OCI-LY7 (cell line): ENCODE data around the gene ITGB7. TPM values are rescaled to one million over a fixed set of nuclear protein-coding genes. Genes with fewer than 3 reads are reported as not detected.

Source experiments
- BruUV-seq: library from RNA; stranded (reverse); fragments of 400-500 nt; replicated peaks from 2 replicates; lab custom pipeline; 2021; lab: Mats Ljungman, UMichigan
- CTCF ChIA-PET: fragments of 300-600 bp; sonication (Branson Sonifier 250); formaldehyde crosslinking; loops from one replicate; lab custom pipeline; 2022; ENCODE audit warnings: antibody characterized with exemption; ENCODE audit not compliant: unreplicated experiment; lab: Charles Lee
- POLR2A ChIA-PET: fragments of 300-600 bp; sonication (Branson Sonifier 250); formaldehyde crosslinking; loops from one replicate; lab custom pipeline; 2022; ENCODE audit warnings: antibody characterized with exemption; lab: Charles Lee
- DNase-seq: peaks from one replicate; pipeline ENCODE4 v3.0.0-alpha.2; 2015; ENCODE audit warnings: low spot score
- H2AFZ ChIP-seq: fragments of 200-600 bp; sonication (generic), shearing (Covaris generic); 2 replicates; pipeline ENCODE4 v1.6.1; 2014; ENCODE audit warnings: mild to moderate bottlenecking, antibody characterized with exemption, low read length, moderate library complexity
- H3K27ac ChIP-seq: fragments of 200-600 bp; sonication (generic); 2 replicates; pipeline ENCODE4 v1.5.1; 2014; ENCODE audit warnings: mixed run types, low read depth, mild to moderate bottlenecking, moderate library complexity, low read length, inconsistent platforms; ENCODE audit not compliant: poor library complexity, severe bottlenecking
- H3K36me3 ChIP-seq: fragments of 200-600 bp; sonication (generic); 2 replicates; pipeline ENCODE4 v1.6.1; 2014; ENCODE audit warnings: mild to moderate bottlenecking, antibody characterized with exemption, low read length, moderate library complexity, mixed read lengths; ENCODE audit not compliant: insufficient read depth
- H3K4me1 ChIP-seq: fragments of 200-600 bp; sonication (generic); 2 replicates; pipeline ENCODE4 v1.5.1; 2014; ENCODE audit warnings: mild to moderate bottlenecking, low read length; ENCODE audit not compliant: insufficient read depth, poor library complexity, severe bottlenecking
- H3K4me2 ChIP-seq: fragments of 200-600 bp; sonication (generic); 2 replicates; pipeline ENCODE4 v1.6.1; 2014; ENCODE audit warnings: mild to moderate bottlenecking, low read length
- H3K4me3 ChIP-seq: fragments of 200-600 bp; sonication (generic); 2 replicates; pipeline ENCODE4 v1.5.1; 2014; ENCODE audit warnings: mild to moderate bottlenecking, low read depth, low read length; ENCODE audit not compliant: poor library complexity, severe bottlenecking
- H3K79me2 ChIP-seq: fragments of 200-600 bp; sonication (generic); 2 replicates; pipeline ENCODE4 v1.6.1; 2016; ENCODE audit warnings: low read depth, mild to moderate bottlenecking, low read length, moderate library complexity, mixed read lengths; ENCODE audit not compliant: insufficient read depth
- H3K9me2 ChIP-seq: fragments of 200-600 bp; sonication (generic); 2 replicates; pipeline ENCODE4 v1.6.1; 2016; ENCODE audit warnings: mild to moderate bottlenecking, low read length, mixed read lengths; ENCODE audit not compliant: insufficient read depth
- H3K9me3 ChIP-seq: fragments of 200-600 bp; sonication (generic); 2 replicates; pipeline ENCODE4 v1.6.1; 2014; ENCODE audit warnings: mild to moderate bottlenecking, mixed run types, low read length, mixed read lengths
- H4K20me1 ChIP-seq: fragments of 200-600 bp; sonication (generic); 2 replicates; pipeline ENCODE4 v1.6.1; 2014; ENCODE audit warnings: mild to moderate bottlenecking, antibody characterized with exemption, low read length, moderate library complexity, mixed read lengths; ENCODE audit not compliant: insufficient read depth
- EZH2phosphoT487 ChIP-seq: fragments of 200-600 bp; sonication (generic); IDR thresholded peaks from 2 replicates; pipeline ENCODE4 v1.6.1; 2018; ENCODE audit warnings: low read depth, borderline replicate concordance, mild to moderate bottlenecking, mixed run types, antibody characterized with exemption, low read length, moderate library complexity, mixed read lengths
- intact Hi-C: fragments of 100-400 bp; cut with micrococcal nuclease; formaldehyde crosslinking; loops from one replicate; pipeline ENCODE4 v1.10.0; 2022; ENCODE audit not compliant: unreplicated experiment
- total RNA-seq, 2 experiments: library from RNA; depleted of rRNA in 1 of 2; stranded (reverse); fragments of >200 nt in 1 of 2; shearing (Covaris generic) in 1 of 2; gene quantifications; 2 replicates each; pipeline ENCODE4 v1.2.3, GENCODE V29; 2014 to 2022
- TF ChIP-seq, protein P1 (sequence below): fragments of 200-600 bp; sonication (generic); conservative IDR thresholded peaks from 2 replicates; pipeline ENCODE4 v1.5.1; 2014; ENCODE audit warnings: mild to moderate bottlenecking, antibody characterized with exemption, low read length, moderate library complexity, mixed read lengths

The ITGB7 gene
- total RNA-seq, 2 experiments from 2014 or later = 51.7 to 207 TPM

DNA sequence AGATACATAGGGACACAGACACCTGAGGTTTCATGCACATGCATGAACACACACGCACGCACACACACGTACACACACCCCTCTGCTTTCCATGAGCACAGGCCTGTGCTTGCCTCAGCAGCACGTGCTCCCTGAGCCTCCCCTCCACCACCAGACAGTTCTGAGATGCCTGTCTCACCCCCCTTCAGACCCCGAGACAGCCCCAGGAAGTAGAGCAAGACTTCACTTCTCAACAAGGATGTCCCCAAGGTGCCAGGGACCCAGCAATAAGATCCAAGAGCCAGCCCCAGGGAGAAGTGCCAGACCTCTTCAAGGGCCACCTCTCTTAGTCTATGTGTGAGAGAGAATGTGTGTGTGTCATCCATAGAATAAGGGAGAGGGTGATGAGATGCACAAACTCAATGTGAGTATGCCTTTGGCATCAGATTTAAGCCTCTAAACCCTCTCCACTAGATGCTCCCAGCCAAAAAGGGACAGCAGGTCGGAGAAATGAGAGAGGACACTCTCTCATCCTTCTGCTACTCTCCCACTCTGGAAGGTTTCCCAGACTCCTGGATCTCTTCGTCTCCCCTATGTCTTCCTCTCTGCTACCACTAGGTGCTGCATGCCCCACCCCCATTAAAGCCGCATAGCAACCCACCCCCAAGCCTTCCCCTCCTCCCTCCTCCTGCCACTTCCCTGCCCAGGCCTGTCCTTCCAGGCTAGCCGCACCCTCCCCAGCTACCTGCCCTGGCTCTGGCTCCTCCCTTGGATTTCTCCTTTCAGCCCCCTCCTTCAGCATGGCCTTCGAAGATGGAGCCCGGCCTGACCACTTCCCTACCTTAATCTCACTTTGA lies 17.2 kb upstream of the ITGB7 start:
- TF ChIP-seq, protein P1, sequence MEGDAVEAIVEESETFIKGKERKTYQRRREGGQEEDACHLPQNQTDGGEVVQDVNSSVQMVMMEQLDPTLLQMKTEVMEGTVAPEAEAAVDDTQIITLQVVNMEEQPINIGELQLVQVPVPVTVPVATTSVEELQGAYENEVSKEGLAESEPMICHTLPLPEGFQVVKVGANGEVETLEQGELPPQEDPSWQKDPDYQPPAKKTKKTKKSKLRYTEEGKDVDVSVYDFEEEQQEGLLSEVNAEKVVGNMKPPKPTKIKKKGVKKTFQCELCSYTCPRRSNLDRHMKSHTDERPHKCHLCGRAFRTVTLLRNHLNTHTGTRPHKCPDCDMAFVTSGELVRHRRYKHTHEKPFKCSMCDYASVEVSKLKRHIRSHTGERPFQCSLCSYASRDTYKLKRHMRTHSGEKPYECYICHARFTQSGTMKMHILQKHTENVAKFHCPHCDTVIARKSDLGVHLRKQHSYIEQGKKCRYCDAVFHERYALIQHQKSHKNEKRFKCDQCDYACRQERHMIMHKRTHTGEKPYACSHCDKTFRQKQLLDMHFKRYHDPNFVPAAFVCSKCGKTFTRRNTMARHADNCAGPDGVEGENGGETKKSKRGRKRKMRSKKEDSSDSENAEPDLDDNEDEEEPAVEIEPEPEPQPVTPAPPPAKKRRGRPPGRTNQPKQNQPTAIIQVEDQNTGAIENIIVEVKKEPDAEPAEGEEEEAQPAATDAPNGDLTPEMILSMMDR = peak; percentile 57
- no peak for TF ChIP-seq EZH2phosphoT487
- no peak overlapping the region for H3K4me3 ChIP-seq
- H3K9me3 ChIP-seq = no peaks in the 10 kb centered on the region
- intact Hi-C loops = no loop called here
- H3K4me1 ChIP-seq = peaks cover 38% of the 10 kb centered on the region
- ChIA-PET POLR2A (interaction anchor here (0.5 to 0.6 kb wide), 2 partner anchors 121 to 1764 kb away, joined by 3 read pairs; partner anchors contain the start of gene SOAT2), CTCF (no interaction called here)
- no peaks in the 10 kb centered on the region for H3K9me2 ChIP-seq
- H2AFZ ChIP-seq = peak overlapping the region; percentile 5; the same call in 1 of the 2 replicates
- no peak for DNase-seq
- no peaks in the 10 kb centered on the region for H3K36me3 ChIP-seq
- H3K79me2 ChIP-seq = no peaks in the 10 kb centered on the region
- no TSS peak for BruUV-seq
- H3K4me2 ChIP-seq = no peak overlapping the region
- no peak overlapping the region for H3K27ac ChIP-seq
- H4K20me1 ChIP-seq = no peaks in the 10 kb centered on the region

DNA sequence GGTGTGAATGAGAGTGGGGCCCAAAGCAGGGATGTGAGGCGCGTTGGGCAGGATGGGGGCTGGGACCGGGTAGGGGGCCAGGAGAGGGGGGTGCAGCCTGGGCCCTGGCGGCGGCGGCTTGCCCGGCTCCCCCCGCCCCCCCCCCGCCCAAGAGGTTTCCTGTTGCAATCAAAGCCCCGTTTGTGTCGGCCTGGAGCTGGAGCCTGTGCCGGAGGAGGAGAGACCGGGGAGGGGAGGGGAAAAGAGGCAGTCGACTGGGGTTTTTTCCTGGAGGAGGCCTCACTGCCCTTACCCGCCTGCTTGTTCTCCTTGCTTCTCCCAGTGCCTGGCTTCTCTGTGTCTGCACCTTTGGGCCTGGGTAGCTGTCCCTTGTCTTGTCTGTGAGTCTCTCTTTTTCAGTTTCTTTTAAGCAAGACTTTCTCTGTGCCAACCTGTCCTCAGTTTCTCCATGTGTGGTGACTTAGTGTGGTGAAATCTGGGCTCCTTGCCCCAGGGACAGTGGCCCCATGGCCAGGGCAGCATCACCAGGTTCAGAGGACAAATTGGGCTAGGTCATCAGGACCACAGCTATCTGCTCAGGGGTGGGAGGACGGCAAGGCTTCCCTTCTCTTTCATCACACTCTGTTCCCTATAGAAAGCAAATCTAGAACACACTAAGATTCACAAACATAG lies 16.5 kb upstream of the ITGB7 start:
- no peaks in the 10 kb centered on the region for H4K20me1 ChIP-seq
- no peaks in the 10 kb centered on the region for H3K36me3 ChIP-seq
- BruUV-seq = no TSS peak
- H3K4me2 ChIP-seq = peak overlapping the region; percentile 96
- no peaks in the 10 kb centered on the region for H3K9me2 ChIP-seq
- H3K4me1 ChIP-seq = peaks cover 45% of the 10 kb centered on the region
- H3K79me2 ChIP-seq = no peaks in the 10 kb centered on the region
- no peak overlapping the region for H3K27ac ChIP-seq
- POLR2A ChIA-PET = interaction anchor here (0.6 kb wide), 2 partner anchors 91 to 120 kb away, joined by 3 read pairs; partner anchors contain the start of gene SOAT2
- H3K9me3 ChIP-seq = no peaks in the 10 kb centered on the region
- CTCF ChIA-PET = interaction anchor here (0.6 kb wide), 1 partner anchor 104 kb away, joined by 10 read pairs; no protein-coding TSS in a partner anchor
- H2AFZ ChIP-seq = peak overlapping the region; percentile 5; the same call in 1 of the 2 replicates
- intact Hi-C loops = no loop called here
- DNase-seq = no peak
- H3K4me3 ChIP-seq = no peak overlapping the region
- TF ChIP-seq, protein P1 = no peak
- no peak for TF ChIP-seq EZH2phosphoT487
